ENCODE measurements around the gene ZC3H18. TPM values are rescaled to one million over a fixed set of nuclear protein-coding genes. Genes with fewer than 3 reads are reported as not detected.

ZC3H18 gene
- total RNA-seq, 1 experiment from 2014 or later = 40.5 TPM

DNA sequence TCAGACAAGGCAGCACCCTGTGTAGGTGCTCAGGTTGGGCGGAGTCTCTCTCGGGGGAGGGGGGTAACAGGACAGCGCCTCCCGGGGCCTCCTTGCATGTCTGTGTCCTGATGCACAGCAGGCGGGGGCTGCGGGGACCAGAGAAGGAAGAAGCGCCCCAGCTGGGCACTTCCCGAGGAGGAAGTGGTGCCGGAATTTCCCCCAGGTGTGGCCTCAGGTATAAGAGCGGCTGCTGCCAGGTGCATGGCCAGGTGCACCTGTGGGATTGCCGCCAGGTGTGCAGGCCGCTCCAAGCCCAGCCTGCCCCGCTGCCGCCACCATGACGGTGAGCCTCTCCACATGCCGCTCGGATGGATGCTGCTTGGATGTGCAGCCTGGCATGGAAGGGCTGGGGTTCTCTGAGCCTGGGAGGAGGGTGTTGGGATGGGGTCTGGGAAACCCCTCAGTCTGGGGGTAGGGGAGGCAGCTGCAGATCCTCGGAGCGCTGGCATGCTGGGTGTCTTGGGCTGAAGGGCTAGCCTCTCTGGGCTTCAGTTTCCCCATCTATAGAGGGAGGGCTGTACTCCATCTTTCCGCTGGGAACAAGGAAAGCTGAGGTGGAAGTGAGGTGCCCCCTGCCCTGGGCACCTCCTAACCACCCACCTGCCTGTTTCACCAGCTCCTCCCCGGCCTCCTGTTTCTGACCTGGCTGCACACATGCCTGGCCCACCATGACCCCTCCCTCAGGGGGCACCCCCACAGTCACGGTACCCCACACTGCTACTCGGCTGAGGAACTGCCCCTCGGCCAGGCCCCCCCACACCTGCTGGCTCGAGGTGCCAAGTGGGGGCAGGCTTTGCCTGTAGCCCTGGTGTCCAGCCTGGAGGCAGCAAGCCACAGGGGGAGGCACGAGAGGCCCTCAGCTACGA is 68.4 kb downstream of the ZC3H18 start, which contains the start of gene IL17C:
IL17C (plus strand) TSS at position 250 of the 908 bp plus-strand sequence; CDS start at position 320, 70 bp downstream.
- H3K27me3 Mint-ChIP-seq (ENCODE audit: insufficient read depth, unreplicated experiment) = peaks cover 11% of the 10 kb centered on the region
- H3K4me1 Mint-ChIP-seq (ENCODE audit: insufficient read depth, unreplicated experiment) = peaks cover 16% of the 10 kb centered on the region
- H3K9me3 Mint-ChIP-seq (ENCODE audit: unreplicated experiment) = no peaks in the 10 kb centered on the region
- no peak for DNase-seq (ENCODE audit: unreplicated experiment)
- no peak within 1 kb of the TSS for H3K27ac Mint-ChIP-seq (ENCODE audit: low read depth, unreplicated experiment)
- TF ChIP-seq, protein P1, sequence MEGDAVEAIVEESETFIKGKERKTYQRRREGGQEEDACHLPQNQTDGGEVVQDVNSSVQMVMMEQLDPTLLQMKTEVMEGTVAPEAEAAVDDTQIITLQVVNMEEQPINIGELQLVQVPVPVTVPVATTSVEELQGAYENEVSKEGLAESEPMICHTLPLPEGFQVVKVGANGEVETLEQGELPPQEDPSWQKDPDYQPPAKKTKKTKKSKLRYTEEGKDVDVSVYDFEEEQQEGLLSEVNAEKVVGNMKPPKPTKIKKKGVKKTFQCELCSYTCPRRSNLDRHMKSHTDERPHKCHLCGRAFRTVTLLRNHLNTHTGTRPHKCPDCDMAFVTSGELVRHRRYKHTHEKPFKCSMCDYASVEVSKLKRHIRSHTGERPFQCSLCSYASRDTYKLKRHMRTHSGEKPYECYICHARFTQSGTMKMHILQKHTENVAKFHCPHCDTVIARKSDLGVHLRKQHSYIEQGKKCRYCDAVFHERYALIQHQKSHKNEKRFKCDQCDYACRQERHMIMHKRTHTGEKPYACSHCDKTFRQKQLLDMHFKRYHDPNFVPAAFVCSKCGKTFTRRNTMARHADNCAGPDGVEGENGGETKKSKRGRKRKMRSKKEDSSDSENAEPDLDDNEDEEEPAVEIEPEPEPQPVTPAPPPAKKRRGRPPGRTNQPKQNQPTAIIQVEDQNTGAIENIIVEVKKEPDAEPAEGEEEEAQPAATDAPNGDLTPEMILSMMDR (IDR thresholded peaks at IDR 0.05; ENCODE audit: unreplicated experiment) = no peak
- no peak within 1 kb of the TSS for H3K4me3 Mint-ChIP-seq (ENCODE audit: unreplicated experiment)
- ChIA-PET POLR2A (no interaction called here), CTCF (interaction anchor here (0.6 to 0.8 kb wide), 2 partner anchors 25 to 98 kb away, joined by 3 to 4 read pairs; no protein-coding TSS in a partner anchor)
- peaks cover 8% of the 10 kb centered on the region for H3K36me3 Mint-ChIP-seq (ENCODE audit: insufficient read depth, unreplicated experiment)
- intact Hi-C loops (cut with micrococcal nuclease) = no loop called here
- no TSS peak for BruUV-seq (replicated peaks)

DNA sequence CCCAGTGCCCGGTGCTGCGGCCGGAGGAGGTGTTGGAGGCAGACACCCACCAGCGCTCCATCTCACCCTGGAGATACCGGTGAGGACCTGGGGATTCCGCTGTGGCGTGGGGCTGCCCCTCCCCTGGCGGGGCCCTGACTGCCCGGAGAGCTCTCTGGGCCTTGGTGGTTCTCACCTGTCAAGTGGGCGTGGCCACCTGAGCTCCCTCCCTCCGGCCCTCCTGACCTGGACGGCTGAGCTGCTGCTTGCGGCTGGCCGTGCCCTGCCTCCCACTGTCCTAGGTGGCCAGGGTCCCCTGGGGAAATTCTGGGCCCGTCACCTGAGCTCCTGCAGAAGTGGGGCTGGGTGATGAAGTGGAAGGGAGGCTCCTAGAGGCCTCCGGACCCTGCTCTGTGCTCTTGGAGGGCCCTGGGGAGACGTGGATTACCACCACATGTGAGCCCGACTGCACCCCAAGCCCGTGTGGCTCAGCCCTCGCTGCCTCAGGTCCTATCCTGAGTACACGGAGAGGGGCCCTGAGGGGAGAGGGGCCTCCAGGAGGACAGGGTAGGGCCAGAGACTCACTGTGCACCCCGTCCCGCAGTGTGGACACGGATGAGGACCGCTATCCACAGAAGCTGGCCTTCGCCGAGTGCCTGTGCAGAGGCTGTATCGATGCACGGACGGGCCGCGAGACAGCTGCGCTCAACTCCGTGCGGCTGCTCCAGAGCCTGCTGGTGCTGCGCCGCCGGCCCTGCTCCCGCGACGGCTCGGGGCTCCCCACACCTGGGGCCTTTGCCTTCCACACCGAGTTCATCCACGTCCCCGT is 69.2 kb downstream of the ZC3H18 start:
- DNase-seq (ENCODE audit: unreplicated experiment) = peak; percentile 22
- Mint-ChIP-seq H3K36me3 (ENCODE audit: insufficient read depth, unreplicated experiment) (peaks cover 8% of the 10 kb centered on the region), H3K4me3 (ENCODE audit: unreplicated experiment) (no peak overlapping the region), H3K27ac (ENCODE audit: low read depth, unreplicated experiment) (no peak overlapping the region), H3K9me3 (ENCODE audit: unreplicated experiment) (no peaks in the 10 kb centered on the region), H3K27me3 (ENCODE audit: insufficient read depth, unreplicated experiment) (peaks cover 11% of the 10 kb centered on the region), H3K4me1 (ENCODE audit: insufficient read depth, unreplicated experiment) (peaks cover 16% of the 10 kb centered on the region)
- POLR2A ChIA-PET = no interaction called here
- intact Hi-C loops (cut with micrococcal nuclease) = no loop called here
- TF ChIP-seq, protein P1 (IDR thresholded peaks at IDR 0.05; ENCODE audit: unreplicated experiment) = no peak
- BruUV-seq (replicated peaks) = no TSS peak
- CTCF ChIA-PET = interaction anchor here (0.5 to 0.8 kb wide), 3 partner anchors 24 to 1316 kb away, joined by 3 to 4 read pairs (median 3); no protein-coding TSS in a partner anchor

DNA sequence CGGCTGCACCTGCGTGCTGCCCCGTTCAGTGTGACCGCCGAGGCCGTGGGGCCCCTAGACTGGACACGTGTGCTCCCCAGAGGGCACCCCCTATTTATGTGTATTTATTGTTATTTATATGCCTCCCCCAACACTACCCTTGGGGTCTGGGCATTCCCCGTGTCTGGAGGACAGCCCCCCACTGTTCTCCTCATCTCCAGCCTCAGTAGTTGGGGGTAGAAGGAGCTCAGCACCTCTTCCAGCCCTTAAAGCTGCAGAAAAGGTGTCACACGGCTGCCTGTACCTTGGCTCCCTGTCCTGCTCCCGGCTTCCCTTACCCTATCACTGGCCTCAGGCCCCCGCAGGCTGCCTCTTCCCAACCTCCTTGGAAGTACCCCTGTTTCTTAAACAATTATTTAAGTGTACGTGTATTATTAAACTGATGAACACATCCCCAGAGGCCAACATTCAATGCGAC is 69.9 kb downstream of the ZC3H18 start:
- H3K27ac Mint-ChIP-seq (ENCODE audit: low read depth, unreplicated experiment) = no peak overlapping the region
- peaks cover 16% of the 10 kb centered on the region for H3K4me1 Mint-ChIP-seq (ENCODE audit: insufficient read depth, unreplicated experiment)
- H3K36me3 Mint-ChIP-seq (ENCODE audit: insufficient read depth, unreplicated experiment) = peaks cover 8% of the 10 kb centered on the region
- no peaks in the 10 kb centered on the region for H3K9me3 Mint-ChIP-seq (ENCODE audit: unreplicated experiment)
- CTCF ChIA-PET = no interaction called here
- H3K27me3 Mint-ChIP-seq (ENCODE audit: insufficient read depth, unreplicated experiment) = peaks cover 11% of the 10 kb centered on the region
- DNase-seq (ENCODE audit: unreplicated experiment) = no peak
- TF ChIP-seq, protein P1 (IDR thresholded peaks at IDR 0.05; ENCODE audit: unreplicated experiment) = no peak
- no TSS peak for BruUV-seq (replicated peaks)
- POLR2A ChIA-PET = no interaction called here
- H3K4me3 Mint-ChIP-seq (ENCODE audit: unreplicated experiment) = no peak overlapping the region
- intact Hi-C loops (cut with micrococcal nuclease) = no loop called here

All from MCF 10A (cell line).